ENCODE results near the gene GFOD1.

The GFOD1 gene

GRCh38 chr6:13375360-13375878 lies 112.0 kb downstream of the GFOD1 start:
- no peak for DNase-seq (ENCODE audit: low spot score)

GRCh38 chr6:13373919-13374318 lies 113.5 kb downstream of the GFOD1 start:
- no peak for DNase-seq (ENCODE audit: low spot score)

- DNase-seq (ENCODE audit: low spot score) = no peak
These were observed 113.9 kb downstream of the GFOD1 start for GRCh38 chr6:13373488-13373886.

- no peak for DNase-seq (ENCODE audit: low spot score)
These were observed 114.5 kb downstream of the GFOD1 start for GRCh38 chr6:13372688-13373487.

GRCh38 chr6:13372076-13372475 lies 115.3 kb downstream of the GFOD1 start:
- no peak for DNase-seq (ENCODE audit: low spot score)

- no peak for DNase-seq (ENCODE audit: low spot score)
These were observed 115.9 kb downstream of the GFOD1 start for GRCh38 chr6:13371421-13372072.

GRCh38 chr6:13370623-13371022 lies 116.8 kb downstream of the GFOD1 start:
- no peak for DNase-seq (ENCODE audit: low spot score)

GRCh38 chr6:13369591-13369990 lies 117.8 kb downstream of the GFOD1 start:
- no peak for DNase-seq (ENCODE audit: low spot score)

- DNase-seq (ENCODE audit: low spot score) = no peak
These were observed 118.7 kb downstream of the GFOD1 start for GRCh38 chr6:13368731-13369115.

GRCh38 chr6:13368079-13368730 lies 119.2 kb downstream of the GFOD1 start:
- no peak for DNase-seq (ENCODE audit: low spot score)

- DNase-seq (ENCODE audit: low spot score) = no peak
These were observed 120.0 kb downstream of the GFOD1 start for GRCh38 chr6:13367396-13367795.

GRCh38 chr6:13365320-13365719 lies 122.1 kb downstream of the GFOD1 start:
- DNase-seq (ENCODE audit: low spot score) = no peak

GRCh38 chr6:13364842-13365241 lies 122.6 kb downstream of the GFOD1 start:
- no peak for DNase-seq (ENCODE audit: low spot score)

GRCh38 chr6:13362412-13362811 lies 125.0 kb downstream of the GFOD1 start:
- DNase-seq (ENCODE audit: low spot score) = no peak

- no peak for DNase-seq (ENCODE audit: low spot score)
These were observed 126.5 kb downstream of the GFOD1 start for GRCh38 chr6:13360671-13361540.

- DNase-seq (ENCODE audit: low spot score) = no peak
These were observed 128.1 kb downstream of the GFOD1 start for GRCh38 chr6:13359287-13359686.

GRCh38 chr6:13358511-13358910 lies 128.9 kb downstream of the GFOD1 start:
- no peak for DNase-seq (ENCODE audit: low spot score)

- no peak for DNase-seq (ENCODE audit: low spot score)
These were observed 129.8 kb downstream of the GFOD1 start for GRCh38 chr6:13357551-13358075.

GRCh38 chr6:13355999-13356785 lies 131.2 kb downstream of the GFOD1 start:
- DNase-seq (ENCODE audit: low spot score) = no peak

GRCh38 chr6:13355043-13355945 lies 132.1 kb downstream of the GFOD1 start:
- peak; percentile 72 for DNase-seq (ENCODE audit: low spot score)

Measured in kidney capillary endothelial cell (primary cell).